Upper lobe of left lung (tissue), 4 donors: Measurements from ENCODE around the gene ITGA1.

Source experiments
- EP300 ChIP-seq, 4 donors: sonication (generic); formaldehyde crosslinking; IDR thresholded peaks; one replicate each; pipeline ENCODE4 v1.5.1; 2017; ENCODE audit warnings: antibody characterized with exemption in 4 of 4, control low read depth in 2 of 4
- POLR2A ChIP-seq, 4 donors: fragments of 450-650 bp; IDR thresholded peaks; one replicate each; pipeline ENCODE4 v1.5.1; 2016 to 2017; ENCODE audit warnings: antibody characterized with exemption in 4 of 4, mild to moderate bottlenecking in 2 of 4
- POLR2AphosphoS5 ChIP-seq, 2 donors: sonication (generic); formaldehyde crosslinking; IDR thresholded peaks; one replicate each; pipeline ENCODE4 v1.5.1; 2017; ENCODE audit warnings: antibody characterized with exemption in 2 of 2
- TF ChIP-seq, protein P1 (sequence below), 6 experiments: fragments of 450-650 bp in 4 of 6; fragments of 200-600 bp in 2 of 6; sonication (generic) in 2 of 6; IDR thresholded peaks; one replicate each; pipeline ENCODE4 v1.5.1; 2016 to 2019; ENCODE audit warnings: antibody characterized with exemption in 6 of 6

DNA sequence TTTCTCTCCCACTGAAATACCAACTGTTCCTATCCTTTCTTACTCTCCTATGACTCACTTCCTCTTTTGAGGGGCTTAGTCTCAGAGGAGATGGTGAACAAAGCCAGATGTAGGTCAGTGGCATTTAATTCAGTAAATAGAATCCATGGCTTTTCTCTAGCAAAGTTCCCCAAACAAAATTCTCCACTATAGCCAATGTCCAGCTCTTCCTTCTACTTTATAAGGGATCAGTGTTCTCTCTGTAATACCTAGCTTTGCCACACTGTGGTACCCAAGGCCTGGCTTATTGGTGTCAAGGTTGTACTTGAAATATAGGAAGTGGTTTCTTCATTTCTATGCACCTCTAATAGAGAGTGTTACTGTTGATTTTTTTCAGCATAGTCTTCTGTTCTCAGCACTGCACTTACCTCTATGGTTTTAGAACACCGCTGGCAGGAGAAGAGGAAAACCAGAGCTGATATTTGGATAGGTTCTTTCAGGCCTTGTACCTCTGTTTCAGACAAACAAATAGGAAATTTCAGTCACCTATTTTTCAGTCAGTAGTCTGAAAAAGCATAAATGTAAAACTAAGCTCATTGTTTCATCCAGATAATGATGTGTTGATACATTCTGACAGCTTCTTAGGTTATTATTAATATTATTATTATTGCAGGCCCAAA is 160.8 kb downstream of the ITGA1 start:
- TF ChIP-seq, protein P1, sequence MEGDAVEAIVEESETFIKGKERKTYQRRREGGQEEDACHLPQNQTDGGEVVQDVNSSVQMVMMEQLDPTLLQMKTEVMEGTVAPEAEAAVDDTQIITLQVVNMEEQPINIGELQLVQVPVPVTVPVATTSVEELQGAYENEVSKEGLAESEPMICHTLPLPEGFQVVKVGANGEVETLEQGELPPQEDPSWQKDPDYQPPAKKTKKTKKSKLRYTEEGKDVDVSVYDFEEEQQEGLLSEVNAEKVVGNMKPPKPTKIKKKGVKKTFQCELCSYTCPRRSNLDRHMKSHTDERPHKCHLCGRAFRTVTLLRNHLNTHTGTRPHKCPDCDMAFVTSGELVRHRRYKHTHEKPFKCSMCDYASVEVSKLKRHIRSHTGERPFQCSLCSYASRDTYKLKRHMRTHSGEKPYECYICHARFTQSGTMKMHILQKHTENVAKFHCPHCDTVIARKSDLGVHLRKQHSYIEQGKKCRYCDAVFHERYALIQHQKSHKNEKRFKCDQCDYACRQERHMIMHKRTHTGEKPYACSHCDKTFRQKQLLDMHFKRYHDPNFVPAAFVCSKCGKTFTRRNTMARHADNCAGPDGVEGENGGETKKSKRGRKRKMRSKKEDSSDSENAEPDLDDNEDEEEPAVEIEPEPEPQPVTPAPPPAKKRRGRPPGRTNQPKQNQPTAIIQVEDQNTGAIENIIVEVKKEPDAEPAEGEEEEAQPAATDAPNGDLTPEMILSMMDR (IDR thresholded peaks at IDR 0.05): peak; percentile 73 to 90 (median 84)
- TF ChIP-seq POLR2AphosphoS5 (IDR thresholded peaks at IDR 0.05) (no peak), POLR2A (IDR thresholded peaks at IDR 0.05) (no peak), EP300 (IDR thresholded peaks at IDR 0.05) (no peak)
